ENCODE results near the gene FNBP1.
"Not testable (repeated sequence)": the region's sequence is repeated elsewhere in the genome, so short reads cannot be mapped to it uniquely, and the experiment has no call there.

FNBP1 gene

DNA sequence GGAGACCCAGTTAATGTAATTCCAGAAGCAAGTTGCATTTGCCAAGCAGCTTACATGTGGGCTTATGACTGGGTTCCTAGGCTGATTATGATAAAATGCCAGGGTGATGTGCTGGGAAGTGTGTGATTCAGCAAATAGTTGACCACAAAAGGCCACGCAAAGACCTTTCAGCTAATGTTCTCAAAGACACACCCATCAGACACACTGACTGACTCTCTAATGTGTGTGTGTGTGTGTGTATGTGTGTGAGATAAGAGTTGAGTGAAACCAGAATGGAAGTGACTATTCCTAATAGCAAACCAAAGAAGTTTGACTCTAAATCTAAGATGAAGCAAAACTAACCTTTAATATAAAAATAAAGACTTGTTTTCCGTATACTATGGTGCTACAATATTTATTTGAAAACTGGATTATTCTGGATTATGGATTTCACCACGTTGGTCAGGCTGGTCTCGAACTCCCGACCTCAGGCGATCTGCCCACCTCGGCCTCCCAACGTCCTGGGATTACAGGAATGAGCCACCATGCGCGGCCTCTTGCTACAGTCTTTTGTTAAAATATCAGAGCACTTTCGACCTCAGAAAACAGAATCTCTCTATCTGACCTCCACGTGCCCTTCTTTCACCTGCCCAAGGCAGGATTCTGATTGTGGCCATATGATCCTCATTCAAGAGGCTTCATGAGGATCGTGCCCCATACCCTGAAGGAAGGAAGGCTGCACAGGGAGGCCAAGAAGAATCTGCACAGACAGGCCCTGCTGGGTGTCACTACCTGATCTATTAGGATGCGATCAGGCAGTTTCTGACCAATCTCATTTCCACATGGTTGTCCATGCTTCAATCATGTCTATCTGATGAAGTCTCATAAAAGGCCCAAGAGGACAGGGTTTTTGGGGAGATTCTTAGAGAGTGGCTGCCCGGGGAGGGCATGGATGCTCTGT lies 132.1 kb downstream of the FNBP1 start:
- no peak for DNase-seq

DNA sequence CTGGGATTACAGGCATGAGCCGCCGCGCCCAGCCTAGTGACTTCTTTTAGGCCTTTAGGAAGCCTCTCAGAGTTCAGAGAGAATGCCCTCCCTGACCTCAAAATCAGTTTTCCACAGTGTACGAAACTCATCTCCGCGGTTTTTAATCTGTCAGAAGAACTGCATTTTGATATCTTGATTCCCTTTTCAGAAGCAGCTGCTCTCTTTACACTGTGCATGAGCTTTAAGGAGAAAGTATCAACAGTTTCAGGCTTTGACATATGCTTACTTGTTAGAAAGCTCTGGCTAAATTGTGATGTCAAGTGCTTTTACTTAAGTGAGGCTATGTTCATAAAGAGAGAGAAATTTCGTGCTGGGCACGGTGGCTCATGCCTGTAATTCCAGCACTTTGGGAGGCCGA lies 133.1 kb downstream of the FNBP1 start:
- DNase-seq, result no peak

DNA sequence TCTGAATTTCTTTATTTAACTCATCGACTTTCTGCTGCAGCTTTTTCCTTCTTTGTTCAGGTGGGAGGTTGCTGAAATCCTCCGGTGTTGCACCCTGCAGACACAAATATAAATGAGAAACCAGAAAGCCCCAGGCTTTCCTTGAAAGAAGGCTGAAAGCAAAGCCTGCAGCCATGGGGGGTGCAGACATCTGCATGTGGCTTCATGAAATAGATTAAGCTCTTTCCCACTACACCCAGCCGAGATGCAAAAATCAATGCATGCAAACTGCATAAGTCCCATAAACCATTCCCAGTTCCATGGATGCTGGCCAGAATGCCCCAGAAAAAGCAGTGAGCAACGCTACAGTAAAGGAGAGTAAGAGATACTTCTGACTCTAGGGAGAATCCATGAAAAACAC lies 134.1 kb downstream of the FNBP1 start:
- DNase-seq, result no peak

DNA sequence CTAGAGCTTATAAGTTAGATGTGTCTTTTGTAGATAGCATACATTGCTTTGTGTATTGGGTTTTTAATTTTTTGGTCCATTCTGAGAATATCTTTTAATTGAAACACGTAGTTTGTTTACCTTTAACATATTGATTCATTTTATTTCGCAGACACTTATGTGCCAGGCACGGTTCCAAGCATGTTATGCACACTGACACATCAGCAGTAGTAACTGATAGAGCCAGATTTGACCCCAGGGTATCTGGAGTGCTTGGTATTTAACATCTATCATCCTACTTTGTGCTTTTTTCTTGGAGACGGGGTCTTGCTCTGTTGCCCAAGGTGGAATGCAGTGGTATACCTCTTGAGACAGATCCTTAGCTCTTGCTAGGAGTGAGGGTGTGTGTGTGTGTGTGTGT lies 135.8 kb downstream of the FNBP1 start:
- no peak for DNase-seq

DNA sequence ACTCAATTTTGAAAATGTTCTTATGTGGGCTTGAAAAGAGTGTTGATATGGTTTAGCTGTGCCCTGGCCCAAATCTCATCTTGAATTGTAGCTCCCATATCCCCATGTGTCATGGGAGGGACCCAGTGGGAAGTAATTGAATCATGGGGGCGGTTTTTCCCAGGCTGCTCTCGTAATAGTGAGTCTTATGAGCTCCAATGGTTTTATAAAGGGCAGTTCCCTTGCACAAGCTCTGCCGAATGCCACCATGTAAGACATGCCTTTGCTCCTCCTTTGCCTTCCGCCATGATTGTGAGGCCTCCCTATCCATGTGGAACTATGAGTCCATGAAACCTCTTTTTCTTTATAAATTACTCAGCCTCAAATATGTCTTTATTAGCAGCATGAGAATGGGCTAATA lies 136.7 kb downstream of the FNBP1 start:
- no peak for DNase-seq

DNA sequence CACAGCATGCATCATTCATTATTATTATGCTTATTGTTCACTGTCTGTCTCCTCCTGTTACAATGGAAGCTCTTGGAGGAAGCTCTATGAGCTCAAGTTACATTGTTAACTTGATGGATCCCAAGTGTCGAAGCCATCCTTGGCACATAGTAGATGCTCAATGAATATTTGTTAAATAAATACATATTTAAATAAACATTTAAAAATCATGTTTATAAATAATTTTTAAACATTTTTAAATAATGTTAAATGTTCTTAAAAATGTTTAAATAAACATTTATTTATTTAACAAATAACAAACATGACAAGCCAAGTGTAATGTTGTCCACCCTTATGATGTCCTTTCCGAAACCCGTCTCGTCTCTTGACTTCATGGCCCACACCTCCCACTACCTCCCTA lies 138.3 kb downstream of the FNBP1 start:
- no peak for DNase-seq

DNA sequence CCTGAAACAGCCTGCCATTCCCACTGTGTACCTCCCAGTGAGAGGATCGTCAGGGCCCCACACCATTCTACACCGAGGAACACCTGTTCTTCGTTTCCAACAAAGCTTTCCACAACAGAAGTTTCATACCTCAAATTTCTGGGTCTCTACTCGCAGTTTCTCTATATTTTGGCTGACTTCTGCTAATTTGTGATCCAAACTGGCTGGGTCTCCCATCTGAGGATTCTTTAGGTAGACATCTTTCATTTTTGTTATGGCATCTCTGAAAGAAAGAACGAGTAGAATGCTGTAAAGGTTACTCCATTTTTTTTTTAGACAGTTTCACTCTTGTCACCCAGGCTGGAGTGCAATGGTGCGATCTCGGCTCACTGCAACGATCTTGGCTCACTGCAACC lies 140.3 kb downstream of the FNBP1 start:
- DNase-seq, result no peak

DNA sequence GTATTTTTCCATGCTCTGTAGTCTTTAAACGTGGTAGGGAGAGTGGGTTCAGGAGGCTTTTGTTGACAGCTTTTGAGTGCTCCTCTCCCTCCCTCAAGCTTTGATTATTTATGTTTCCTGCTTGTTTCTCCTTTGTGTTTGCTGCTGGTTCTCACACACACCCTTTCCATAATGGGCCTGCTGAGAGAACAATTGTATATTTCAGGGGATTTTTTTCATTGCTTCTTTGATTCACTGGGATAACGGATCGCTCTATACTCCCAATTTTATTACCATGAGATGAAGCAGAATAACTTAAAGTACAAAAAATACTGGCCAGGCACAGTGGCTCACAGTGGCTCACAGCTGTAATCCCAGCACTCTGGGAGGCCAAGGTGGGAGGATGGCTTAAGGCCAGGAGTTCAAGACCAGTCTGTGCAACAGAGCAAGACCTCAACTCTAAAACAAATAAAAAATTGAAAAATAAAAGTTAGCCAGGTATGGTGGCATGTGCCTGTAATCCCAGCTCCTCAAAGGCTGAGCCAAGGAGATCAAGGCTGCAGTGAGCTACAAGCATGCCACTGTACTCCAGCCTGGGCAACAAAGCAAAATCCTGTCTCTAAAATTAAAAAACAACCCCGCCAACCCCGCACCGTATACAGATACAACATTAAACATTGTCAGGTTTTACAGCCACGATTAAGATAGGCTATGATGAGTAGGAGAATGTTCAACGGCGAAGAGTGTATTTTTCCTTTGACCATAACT lies 140.8 kb downstream of the FNBP1 start:
- DNase-seq, result no peak

DNA sequence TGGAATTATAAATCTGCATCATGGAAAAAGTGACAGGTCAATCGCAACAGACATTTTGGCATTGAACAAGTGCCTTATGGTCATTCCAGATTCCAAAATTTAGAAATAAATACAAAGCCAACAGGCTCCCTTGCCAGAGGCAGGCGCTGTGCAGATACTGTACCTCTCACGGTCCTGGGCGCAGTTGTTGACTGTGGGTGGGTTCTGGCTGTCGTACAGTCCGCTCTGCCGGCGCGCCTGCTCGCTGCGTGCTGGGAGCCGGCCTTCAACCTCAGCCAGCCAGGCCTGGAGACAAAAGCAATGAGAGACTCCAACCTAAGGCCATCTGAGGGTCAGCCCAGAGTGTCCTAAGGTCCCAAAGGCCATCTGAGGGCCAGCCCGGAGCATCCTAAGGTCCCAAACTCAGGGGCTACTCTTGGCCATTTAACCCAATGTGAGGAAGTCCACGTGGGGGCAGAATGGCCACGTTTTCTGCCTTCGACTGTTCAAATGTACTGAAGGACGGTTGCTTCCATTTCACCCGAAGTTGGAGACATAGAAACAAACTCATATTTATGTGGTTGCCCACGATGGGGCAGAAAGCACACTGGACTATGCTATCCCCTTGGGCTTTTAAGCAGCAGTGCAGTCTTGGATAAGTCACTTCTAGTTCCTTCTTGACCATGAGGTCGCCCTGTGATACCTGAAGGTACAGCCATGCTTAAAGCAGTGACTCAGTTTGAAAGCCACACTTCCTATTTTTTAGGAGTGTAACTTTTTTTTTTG lies 142.5 kb downstream of the FNBP1 start:
- DNase-seq, result no peak

DNA sequence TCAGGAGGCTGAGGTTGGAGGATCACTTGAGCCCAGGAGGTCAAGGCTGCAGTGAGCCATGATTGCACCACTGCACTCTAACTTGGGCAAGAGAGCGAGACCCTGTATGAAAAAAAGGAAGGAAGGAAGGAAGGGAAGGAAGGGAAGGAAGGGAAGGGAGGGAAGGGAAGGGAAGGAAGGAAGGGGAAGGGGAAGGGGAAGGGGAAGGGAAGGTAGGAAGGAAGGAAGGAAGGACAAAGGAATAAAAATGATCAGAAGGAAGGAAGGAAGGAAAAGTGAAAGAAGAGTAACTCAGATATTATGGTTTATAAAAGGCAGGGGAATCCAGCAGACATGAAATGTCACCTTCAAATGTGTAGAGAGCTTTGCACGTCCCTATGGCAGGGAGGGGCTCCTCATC lies 143.4 kb downstream of the FNBP1 start:
- DNase-seq, result no peak

DNA sequence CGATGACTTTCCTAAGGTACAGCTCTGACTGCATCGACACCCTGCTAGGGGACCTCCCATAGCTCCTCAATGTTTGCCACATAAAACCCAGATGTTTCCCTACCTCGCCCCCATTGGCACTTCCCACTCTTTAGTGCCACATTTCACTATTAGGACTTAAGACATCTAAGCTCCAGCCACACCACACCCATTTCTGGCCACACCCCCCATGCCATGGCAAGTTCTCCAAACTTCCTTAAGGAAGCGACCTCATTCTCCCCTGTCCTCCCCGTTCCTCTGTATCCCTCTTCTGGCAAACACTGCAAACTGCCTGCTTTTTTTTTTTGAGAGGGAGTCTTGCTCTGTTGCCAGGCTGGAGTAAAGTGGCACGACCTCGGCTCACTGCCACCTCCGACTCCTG lies 144.8 kb downstream of the FNBP1 start:
- no peak for DNase-seq

DNA sequence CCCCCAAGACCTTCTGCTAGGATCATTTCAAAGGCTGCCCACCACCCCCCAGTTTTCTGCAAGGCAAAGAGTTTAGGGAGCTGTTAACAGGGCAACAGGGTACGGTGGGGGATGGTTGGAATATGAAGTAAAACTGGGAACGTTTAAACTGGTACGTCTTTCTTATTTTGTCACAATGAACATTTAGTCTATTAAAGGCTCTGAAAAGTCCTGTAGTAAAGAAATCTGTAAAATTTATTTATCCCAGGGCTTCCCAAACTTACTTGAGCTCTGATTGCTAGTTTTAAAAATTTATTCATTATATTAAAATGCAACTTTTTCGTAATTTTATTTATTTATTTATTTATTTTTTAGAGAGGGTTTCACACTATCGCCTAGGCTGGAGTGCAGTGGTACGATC lies 145.7 kb downstream of the FNBP1 start:
- DNase-seq, result no peak

DNA sequence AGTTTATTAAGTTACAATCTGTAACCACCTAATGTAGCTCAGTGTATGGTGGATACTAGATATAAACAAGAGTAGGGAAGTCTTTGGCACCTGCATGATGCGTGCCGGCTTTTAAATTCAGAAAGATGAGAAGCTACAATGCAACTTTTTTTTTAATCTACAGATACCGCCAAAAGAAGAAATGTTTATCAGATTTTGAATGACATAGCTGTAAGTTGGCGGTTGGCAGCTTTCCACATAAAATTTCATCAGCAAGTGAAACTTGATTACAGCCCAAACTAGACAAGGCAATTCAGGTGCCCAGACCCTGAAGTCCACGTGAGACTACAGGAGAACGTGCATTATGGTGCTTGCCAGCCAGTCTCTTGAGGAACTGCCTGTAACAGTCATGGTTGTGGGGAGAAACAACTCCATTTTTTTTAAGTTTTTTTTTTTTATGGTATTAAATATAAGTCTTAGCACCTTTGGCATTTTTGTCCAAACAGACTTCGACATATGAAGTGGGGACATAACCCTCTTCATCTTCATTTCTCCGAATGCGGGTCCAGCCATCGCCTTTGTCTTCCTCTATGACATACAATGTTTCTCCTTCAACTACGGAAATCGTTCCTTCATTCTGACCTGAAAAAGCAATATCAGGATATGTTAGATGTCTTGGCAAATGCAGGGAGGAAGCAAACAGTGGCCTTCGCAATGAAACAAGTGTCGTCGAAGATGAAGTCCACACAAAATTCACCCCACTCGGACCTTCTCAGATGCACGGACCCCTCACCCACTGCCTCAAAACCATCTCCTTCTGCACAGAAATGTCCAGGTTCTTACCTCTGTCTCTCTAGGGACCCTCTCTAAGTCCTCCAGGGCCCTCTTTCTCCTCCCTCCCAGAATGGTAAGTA lies 147.4 kb downstream of the FNBP1 start:
- DNase-seq, result peak in 1 of 2 experiments; percentile 18

DNA sequence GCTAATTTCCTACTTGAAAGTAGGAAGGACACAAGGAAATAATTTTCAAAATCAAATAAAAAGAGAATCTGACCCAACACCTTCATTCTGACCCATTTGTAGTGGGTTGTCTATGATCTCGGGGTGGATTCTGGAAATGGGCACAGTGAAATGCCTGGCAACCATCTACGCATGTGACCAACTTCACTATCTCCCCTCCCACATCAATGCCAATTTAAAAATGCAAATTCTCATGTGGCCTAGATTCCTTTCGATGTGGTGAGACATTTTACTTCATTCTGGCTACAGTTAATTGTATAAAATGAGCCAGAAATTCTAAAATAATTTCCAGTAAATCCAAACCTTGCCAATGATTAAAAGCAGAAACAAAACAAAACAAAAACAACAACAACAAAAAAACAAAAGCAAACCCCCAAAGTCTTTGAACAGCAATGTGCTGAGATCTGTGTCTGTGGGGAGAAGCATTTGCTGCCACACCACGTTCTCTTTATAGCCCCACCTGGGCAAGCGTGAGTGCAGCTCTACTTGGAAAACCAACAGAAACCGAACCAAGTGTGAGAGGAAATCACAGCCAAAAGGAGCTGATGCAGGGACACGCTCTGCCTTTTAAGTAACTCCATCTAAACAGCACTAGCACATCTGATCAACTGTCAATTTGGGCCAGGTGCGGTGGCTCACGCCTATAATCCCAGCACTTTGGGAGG lies 148.7 kb downstream of the FNBP1 start:
- no peak for DNase-seq

DNA sequence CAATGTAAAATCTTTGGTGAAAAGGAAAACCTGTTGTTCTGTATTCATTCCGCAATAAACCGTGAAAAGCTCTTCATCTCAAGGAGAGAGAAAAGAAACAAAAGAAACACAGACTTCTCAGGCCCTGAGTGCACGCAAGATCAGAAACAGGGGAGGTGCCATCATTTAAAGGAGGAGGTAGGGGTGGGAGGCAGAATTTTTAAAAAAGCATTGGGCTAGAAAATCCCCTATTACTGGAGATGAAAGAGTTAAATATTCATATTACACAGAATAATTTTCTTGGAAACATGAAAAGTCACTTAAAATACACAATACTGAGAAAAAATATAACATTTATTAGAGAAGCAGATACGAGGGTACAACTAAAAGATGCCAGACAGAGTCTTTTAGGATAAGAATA lies 151.4 kb downstream of the FNBP1 start:
- DNase-seq, result no peak

DNA sequence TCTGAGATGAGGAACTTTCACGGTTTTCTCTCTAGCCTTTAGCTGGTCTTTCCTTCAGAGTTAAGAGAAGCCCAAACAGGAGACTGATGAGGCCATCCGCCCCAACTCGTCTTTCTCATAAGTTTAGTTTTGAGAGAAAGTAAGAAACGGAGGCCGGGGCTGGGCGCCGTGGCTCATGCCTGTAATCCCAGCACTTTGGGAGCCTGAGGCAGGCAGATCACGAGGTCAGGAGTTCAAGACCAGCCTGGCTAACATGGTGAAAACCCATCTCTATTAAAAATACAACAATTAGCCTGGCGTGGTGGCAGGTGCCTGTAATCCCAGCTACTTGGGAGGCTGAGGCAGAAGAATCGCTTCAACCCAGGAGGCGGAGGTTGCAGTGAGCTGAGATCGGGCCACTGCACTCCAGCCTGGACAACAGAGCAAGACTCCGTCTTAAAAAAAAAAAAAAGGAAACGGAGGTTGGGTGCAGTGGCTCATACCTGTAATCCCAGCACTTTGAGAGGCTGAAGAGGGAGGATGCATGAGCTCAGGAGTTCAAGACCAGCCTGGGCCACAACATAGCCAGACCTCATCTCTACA lies 152.2 kb downstream of the FNBP1 start:
- DNase-seq, result not testable (repeated sequence)

DNA sequence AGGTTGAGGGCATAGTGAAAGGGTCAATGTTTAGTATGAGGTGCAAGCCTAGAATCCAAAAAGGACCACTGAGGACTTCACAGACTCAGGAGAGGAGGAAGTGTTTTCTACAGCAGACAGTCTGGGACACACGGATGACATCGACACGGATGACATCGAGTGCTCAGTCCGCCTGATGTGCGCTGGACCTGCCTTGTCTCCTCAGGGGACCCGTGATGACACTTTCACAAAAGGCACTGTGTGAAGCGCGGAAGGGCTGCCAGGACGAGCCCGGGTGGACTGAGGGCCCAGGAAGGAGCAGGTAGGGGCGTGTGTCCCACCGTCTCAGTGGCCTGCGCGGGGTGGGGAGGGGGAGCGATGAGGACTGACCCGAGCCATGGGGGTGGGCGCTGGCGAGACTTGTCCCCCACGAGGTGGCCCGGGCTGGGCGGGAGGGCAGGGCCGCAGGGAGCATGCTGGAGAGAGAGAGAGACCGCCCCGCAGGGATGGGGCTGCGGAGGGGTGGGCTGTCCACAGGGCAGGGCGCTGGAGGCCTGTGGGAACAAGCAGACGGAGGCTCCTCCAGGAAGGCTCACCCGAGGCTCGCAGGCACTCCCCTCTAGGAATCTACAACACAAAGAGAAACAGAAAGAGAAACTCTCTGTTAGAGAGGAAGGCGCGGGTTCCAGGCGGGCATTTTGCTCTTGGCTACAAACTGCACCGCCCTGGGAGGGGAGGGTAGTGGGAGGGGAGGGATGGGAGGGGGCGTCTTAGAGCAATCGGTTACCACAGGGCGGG lies 152.9 kb downstream of the FNBP1 start:
- peak; percentile 71 to 76 for DNase-seq

DNA sequence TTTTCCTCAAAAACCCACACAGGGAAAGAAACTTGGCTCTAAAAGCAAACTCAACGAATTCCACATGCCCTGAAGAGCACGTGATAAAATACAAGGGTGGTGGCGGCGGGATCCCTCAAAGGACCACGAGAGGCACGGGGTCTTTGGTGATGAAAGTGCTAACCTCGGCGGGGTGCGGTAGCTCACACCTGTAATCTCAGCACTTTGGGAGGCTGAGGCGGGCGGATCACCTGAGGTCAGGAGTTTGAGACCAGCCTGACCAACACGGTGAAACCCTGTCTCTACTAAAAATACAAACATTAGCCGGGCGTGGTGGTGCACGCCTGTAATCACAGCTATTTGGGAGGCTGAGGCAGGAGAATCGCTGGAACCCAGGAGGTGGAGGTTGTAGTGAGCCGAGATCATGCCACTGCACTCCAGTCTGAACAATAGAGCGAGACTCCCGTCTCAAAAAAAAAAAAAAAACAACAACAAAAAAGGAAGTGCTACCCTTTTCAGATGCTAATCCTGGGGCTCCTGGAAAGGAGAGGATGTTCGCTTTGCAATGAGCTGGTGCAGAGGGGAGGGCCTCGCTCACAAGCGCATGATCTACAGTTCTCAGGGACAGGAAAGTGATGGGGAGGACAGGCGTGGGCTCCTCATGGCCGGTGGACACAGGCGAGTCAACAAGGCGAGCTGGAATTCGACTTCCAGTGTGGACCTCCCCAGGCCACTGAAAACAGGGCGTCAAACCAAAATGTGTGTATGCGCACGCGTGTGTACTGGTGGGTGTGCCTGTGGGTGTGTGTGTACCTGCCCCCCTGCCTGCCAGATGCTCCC lies 153.7 kb downstream of the FNBP1 start:
- peak in 1 of 2 experiments; percentile 36 for DNase-seq

DNA sequence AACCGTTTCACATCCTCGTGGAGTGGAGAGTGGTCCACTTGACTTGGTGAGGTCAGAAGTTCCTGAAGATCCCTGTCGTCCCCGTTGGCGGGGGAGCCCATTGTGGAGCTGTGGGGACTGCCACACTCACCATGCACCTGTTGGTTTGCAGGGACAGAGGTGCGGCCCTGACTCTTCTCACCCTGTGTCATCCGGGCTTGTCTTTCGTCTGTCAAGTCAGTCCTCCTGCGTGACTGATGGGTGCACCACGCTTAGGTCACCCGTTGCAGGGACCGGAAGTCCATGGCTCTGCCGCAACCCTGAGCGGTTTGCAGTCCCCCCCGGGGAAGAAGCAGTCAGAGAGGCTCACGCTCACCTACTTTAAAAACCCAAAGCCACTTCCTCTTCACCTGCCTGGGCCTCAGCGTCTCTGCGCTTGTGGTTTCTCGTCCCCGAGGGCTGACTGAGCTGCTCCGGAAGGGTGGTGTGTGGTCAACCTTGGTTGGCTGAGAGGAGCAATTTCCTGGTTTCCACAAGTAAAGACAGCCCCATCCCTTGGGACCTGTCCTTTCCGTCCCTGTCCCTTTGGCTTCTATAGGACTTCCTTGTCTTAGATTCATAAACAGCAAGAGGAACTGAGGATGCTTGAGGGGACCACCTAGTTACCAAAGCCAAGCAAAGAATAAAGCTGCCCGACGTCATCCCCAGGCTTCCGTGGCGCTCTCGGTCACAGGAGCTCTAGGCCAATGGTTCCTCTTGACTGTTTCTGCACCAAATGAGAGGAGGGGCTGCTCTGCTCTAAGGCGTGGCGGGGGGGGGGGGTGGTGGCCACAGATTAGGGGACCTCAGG lies 154.5 kb downstream of the FNBP1 start:
- DNase-seq, result peak; percentile 73 to 89
